ENCODE measurements around the gene HSPA12B. TPM values are rescaled to one million over a fixed set of nuclear protein-coding genes. Genes with fewer than 3 reads are reported as not detected.

The HSPA12B gene
- total RNA-seq, 4 donors from 2014 or later, result 0.64 to 4.6 (median 1.8) TPM

- intact Hi-C loops (cut with DNase I), result no loop called here
- Histone ChIP-seq H3K27me3 (no peaks in the 10 kb centered on the region), H3K36me3 (no peaks in the 10 kb centered on the region), H3K4me3 (peak within 1 kb of the TSS; percentile 52 to 75 (median 68)), H3K27ac (peak within 1 kb of the TSS; percentile 88 to 96 (median 92)), H3K9me3 (no peaks in the 10 kb centered on the region), H3K4me1 (peaks cover 21 to 63% (median 50%) of the 10 kb centered on the region in 3 donors)
- peak; percentile 90 for DNase-seq
- TF ChIP-seq POLR2A (IDR thresholded peaks at IDR 0.05) (peak in 3 of 4 donors; percentile 49 to 74 (median 53)), CTCF (IDR thresholded peaks at IDR 0.05) (no peak)
- WGBS, 2 donors, result 0% methylated on average over 11 of the region's 80 CpGs; no CpG with 5 or more reads in 1 of the 2 donors
These were observed 35.2 kb downstream of the HSPA12B start, which contains the start of gene ADISSP for GRCh38 chr20:3767427-3768341. Gene ADISSP (minus strand): TSS chr20:3767753. CDS start chr20:3760100, 7,653 bp downstream.

- intact Hi-C loops (cut with DNase I), result no loop called here
- peak; percentile 25 to 57 (median 55) for TF ChIP-seq CTCF (IDR thresholded peaks at IDR 0.05)
- no peak for TF ChIP-seq POLR2A (IDR thresholded peaks at IDR 0.05)
- WGBS, 2 donors, result 3 to 4% methylated on average over 8 to 11 of the region's 51 CpGs
- Histone ChIP-seq H3K4me1 (peaks cover 21 to 63% (median 50%) of the 10 kb centered on the region in 3 donors), H3K4me3 (peak overlapping the region; percentile 52 to 75 (median 68)), H3K27ac (peak overlapping the region; percentile 88 to 96 (median 92)), H3K27me3 (no peaks in the 10 kb centered on the region), H3K36me3 (no peaks in the 10 kb centered on the region), H3K9me3 (no peaks in the 10 kb centered on the region)
- no peak for DNase-seq
These were observed 36.1 kb downstream of the HSPA12B start for GRCh38 chr20:3768342-3769130.

GRCh38 chr20:3771552-3772058, 39.1 kb downstream of the HSPA12B start:
- intact Hi-C loops (cut with DNase I), result no loop called here
- DNase-seq, result no peak
- Histone ChIP-seq H3K9me3 (no peaks in the 10 kb centered on the region), H3K36me3 (no peaks in the 10 kb centered on the region), H3K4me3 (no peak overlapping the region), H3K27ac (no peak overlapping the region), H3K4me1 (peaks cover 17 to 32% (median 20%) of the 10 kb centered on the region in 3 donors), H3K27me3 (no peaks in the 10 kb centered on the region)
- TF ChIP-seq CTCF (IDR thresholded peaks at IDR 0.05) (no peak), POLR2A (IDR thresholded peaks at IDR 0.05) (no peak)
- WGBS, 2 donors, result 73 to 74% methylated on average over 7 of the region's 7 CpGs

GRCh38 chr20:3775457-3776108, 43.1 kb downstream of the HSPA12B start:
- peaks cover 10 to 22% (median 13%) of the 10 kb centered on the region in 3 donors for H3K4me1 ChIP-seq
- 73 to 82% methylated on average over 3 to 4 of the region's 4 CpGs for WGBS, 2 donors
- no peaks in the 10 kb centered on the region for H3K9me3 ChIP-seq
- intact Hi-C loops (cut with DNase I), result no loop called here
- DNase-seq, result no peak
- H3K36me3 ChIP-seq, result no peaks in the 10 kb centered on the region
- no peak overlapping the region for H3K4me3 ChIP-seq
- H3K27ac ChIP-seq, result no peak overlapping the region
- TF ChIP-seq CTCF (IDR thresholded peaks at IDR 0.05) (no peak), POLR2A (IDR thresholded peaks at IDR 0.05) (no peak)
- no peaks in the 10 kb centered on the region for H3K27me3 ChIP-seq

Data from esophagus squamous epithelium (tissue), 5 donors.